GM21717 (cell line): Measurements from ENCODE around the gene HUWE1.
"Not testable (repeated sequence)": the region's sequence is repeated elsewhere in the genome, so short reads cannot be mapped to it uniquely, and the experiment has no call there.

Source experiments
- ATAC-seq: cut with Tn5 transposase; IDR thresholded peaks from one replicate; pipeline ENCODE4 v1.9.1; 2021; ENCODE audit warnings: mild to moderate bottlenecking, moderate library complexity; ENCODE audit not compliant: unreplicated experiment

The HUWE1 gene

GRCh38 chrX:53616946-53617345 is 69.6 kb downstream of the HUWE1 start:
- no peak for ATAC-seq

GRCh38 chrX:53606456-53606855 is 80.1 kb downstream of the HUWE1 start:
- no peak for ATAC-seq

- no peak for ATAC-seq
Observed at GRCh38 chrX:53605004-53605403, 81.5 kb downstream of the HUWE1 start.

- no peak for ATAC-seq
Observed at GRCh38 chrX:53599781-53600396, 86.6 kb downstream of the HUWE1 start.

- no peak for ATAC-seq
Observed at GRCh38 chrX:53598169-53598568, 88.3 kb downstream of the HUWE1 start.

- no peak for ATAC-seq
Observed at GRCh38 chrX:53595266-53595810, 91.2 kb downstream of the HUWE1 start.

GRCh38 chrX:53594354-53594753 is 92.2 kb downstream of the HUWE1 start:
- no peak for ATAC-seq

- ATAC-seq = no peak
Observed at GRCh38 chrX:53587795-53588420, 98.6 kb downstream of the HUWE1 start.

GRCh38 chrX:53584891-53585290 is 101.6 kb downstream of the HUWE1 start:
- no peak for ATAC-seq

- no peak for ATAC-seq
Observed at GRCh38 chrX:53583571-53583970, 102.9 kb downstream of the HUWE1 start.

GRCh38 chrX:53580742-53581504 is 105.6 kb downstream of the HUWE1 start:
- ATAC-seq = no peak

GRCh38 chrX:53571494-53571893 is 115.0 kb downstream of the HUWE1 start:
- ATAC-seq = no peak

GRCh38 chrX:53563324-53563723 is 123.2 kb downstream of the HUWE1 start:
- ATAC-seq = no peak

- ATAC-seq = no peak
Observed at GRCh38 chrX:53561912-53562311, 124.6 kb downstream of the HUWE1 start.

- ATAC-seq = no peak
Observed at GRCh38 chrX:53558646-53559045, 127.9 kb downstream of the HUWE1 start.

- ATAC-seq = no peak
Observed at GRCh38 chrX:53556868-53557267, 129.7 kb downstream of the HUWE1 start.

GRCh38 chrX:53550756-53551463 is 135.6 kb downstream of the HUWE1 start:
- ATAC-seq = no peak

GRCh38 chrX:53547668-53548067 is 138.9 kb downstream of the HUWE1 start:
- ATAC-seq = no peak

- no peak for ATAC-seq
Observed at GRCh38 chrX:53544936-53545335, 141.6 kb downstream of the HUWE1 start.

GRCh38 chrX:53538781-53539180 is 147.7 kb downstream of the HUWE1 start:
- ATAC-seq = no peak

- ATAC-seq = not testable (repeated sequence)
Observed at GRCh38 chrX:53531255-53531966, 155.1 kb downstream of the HUWE1 start.
